Measurements from ENCODE around the gene PTP4A2.
A peak's percentile ranks its signal among the peaks of the same experiment; 100 is the strongest.

PTP4A2 gene

GRCh38 chr1:31883357-31883942 lies 54.7 kb downstream of the PTP4A2 start:
- DNase-seq = no peak

GRCh38 chr1:31881688-31882000 lies 56.5 kb downstream of the PTP4A2 start:
- DNase-seq = no peak

DNA sequence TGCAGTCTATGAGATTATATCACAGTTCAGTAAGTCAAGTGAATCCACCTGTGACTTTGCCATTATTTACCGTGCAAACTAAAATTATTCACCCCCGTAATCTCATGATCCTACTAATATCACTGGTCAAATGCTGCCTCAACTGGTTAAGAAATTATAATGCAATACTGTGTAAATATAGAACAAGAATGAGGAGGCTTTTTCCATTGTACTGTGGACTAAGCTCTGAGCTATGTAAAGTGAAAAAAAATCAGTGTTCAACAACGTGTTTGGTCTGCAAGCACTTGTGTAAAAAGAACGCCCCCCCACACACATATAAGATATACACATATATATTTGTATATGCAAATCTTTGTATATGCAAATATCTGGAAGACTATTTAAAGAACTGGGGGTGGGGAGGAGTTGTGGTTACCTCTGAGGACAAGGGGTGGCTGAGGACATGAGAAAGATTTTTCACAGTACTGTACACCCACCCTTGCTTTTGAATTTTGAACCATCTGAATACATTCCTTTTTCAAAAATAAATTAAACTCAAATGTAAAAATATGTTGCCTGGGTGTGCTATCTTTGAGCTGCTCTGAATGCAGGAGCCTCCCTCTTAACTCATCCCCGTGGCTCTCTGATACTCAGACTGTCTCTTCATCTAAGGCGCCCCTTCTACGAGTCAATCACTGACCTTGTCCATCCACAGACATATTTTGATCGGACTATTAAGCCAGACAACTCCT lies 57.0 kb downstream of the PTP4A2 start:
- DNase-seq = no peak

- no peak for DNase-seq
Observed at GRCh38 chr1:31879981-31880608, 58.1 kb downstream of the PTP4A2 start.

GRCh38 chr1:31878058-31878457 lies 60.1 kb downstream of the PTP4A2 start:
- no peak for DNase-seq

DNA sequence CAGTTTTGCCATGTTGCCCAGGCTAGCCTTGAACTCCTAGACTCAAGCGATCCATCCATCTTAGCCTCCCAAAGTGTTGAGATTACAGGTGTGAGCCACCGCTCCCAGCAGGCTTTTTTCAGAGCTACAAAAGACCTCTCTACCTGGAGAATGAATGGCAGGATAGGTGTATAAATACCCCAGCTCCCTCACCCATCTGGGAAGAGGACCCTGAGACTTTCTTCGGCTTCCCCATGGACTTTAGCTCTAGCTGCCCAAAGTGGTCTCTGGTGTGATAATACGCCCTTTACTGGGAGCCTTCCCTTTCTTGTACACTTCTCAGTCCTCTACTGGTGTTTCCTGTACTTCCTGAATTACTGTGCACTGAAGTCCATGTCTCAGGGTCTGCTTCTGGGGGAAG lies 60.6 kb downstream of the PTP4A2 start:
- no peak for DNase-seq

DNA sequence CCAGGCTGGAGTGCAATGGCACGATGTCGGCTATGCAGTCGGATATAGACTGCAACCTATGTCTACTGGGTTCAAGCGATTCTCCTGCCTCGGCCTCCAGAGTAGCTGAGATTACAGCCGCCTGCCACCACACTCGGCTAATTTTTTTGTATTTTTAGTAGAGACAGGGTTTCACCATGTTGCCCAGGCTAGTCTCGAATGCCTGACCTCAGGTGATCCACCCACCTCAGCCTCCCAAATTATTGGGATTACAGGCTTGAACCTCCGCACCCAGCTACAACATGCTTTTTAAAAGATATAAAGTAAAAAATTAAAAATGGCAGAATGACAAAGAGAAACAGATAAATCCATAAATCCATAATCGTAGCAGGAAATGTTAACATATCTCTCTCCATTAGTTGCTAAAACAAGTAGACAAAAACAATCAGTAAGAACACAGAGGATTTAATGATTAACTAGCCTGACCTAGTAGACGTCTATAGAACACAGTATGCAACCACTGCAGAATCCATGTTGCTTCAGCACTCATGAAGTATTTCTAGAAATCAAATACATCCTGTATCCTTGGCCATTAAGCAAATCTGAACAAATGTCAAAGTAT lies 62.4 kb downstream of the PTP4A2 start:
- DNase-seq = no peak

- no peak for DNase-seq
Observed at GRCh38 chr1:31874942-31875341, 63.2 kb downstream of the PTP4A2 start.

GRCh38 chr1:31872658-31873636 lies 65.2 kb downstream of the PTP4A2 start:
- DNase-seq = peak; percentile 57

DNA sequence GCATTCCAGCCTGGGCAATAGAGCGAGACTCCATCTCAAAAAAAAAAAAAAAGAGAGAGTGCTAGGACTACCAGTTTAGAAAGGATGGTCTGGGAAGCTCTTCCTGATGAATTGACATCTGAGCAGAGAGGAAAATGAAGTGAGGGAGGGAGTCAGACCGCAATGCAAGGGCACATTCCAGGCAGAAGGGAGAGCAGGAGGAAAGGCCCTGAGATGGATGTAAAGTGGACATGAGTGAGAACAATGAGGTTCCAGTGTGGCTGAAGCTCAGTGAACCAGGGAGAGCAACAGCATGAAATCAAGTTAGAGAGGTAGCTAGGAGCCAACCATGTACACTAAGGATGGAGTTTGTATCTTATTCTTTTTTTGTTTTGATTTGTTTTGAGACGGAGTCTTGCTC lies 66.5 kb downstream of the PTP4A2 start:
- no peak for DNase-seq

DNA sequence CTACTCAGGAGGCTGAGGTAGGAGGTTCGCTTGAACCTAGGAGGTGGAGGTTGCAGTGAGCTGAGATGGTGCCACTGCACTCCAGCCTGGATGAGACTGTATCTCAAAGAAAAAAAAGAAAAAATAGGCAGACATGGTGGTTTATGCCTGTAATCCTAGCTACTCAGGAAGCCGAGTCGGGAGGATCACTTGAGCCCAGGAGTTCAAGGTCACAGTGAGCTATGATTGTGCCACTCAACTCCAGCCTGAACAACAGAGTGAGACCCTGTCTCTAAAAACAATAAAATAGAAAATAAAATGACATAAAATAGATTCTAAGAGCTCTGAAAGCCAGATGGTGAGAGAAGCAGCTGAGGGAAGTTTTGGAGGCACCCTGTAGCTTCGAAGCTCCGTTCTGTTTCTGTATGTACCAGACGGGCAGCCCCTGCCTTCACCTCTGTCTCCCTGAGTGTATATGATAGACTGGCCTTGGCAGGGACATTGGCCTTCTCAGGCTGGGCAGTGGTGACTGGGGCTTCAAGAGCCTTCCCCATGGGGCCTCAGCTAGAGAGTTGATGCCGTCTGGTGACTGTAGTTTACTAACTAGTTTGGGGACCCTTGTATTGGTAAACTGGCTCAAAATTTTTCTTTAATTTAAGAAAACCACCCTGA lies 68.0 kb downstream of the PTP4A2 start:
- no peak for DNase-seq

DNA sequence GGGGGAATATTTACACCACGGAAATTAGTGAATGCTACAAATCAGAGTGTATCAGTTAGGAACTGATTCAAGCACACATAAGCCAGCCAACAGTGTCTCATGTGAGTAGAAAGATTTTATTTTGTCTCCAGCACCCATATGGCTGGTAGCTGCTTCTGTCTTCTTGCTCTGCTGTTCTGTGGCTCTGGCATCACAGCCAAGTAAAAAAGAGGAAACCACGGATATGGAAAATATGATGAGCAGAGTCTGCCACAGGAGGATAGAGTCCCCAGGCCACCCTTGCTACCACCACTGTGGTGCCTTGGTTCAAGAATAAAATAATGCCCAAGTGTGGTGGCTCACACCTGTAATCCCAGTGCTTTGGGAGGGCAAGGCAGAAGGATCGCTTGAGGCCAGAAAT lies 68.7 kb downstream of the PTP4A2 start:
- DNase-seq = no peak

GRCh38 chr1:31868862-31869261 lies 69.3 kb downstream of the PTP4A2 start:
- DNase-seq = no peak

DNA sequence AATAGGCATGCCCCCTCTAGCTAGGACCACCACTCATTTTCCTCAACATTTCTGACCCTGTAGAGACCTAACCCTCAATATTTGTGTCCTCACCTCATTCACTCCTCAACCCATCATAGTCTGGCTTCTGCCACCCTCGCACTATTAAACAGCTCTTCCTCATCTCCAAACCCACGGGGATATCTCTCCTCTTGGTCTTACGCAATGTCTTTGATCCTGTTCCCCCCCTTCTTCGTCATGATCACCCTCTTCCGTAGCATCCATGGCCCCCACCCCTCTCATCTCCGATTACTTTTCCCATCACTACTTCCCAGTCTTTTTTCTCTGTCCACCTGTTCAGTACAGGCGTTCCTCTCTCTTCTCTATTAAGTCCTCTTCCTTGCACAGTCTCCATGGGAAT lies 70.6 kb downstream of the PTP4A2 start:
- no peak for DNase-seq

DNA sequence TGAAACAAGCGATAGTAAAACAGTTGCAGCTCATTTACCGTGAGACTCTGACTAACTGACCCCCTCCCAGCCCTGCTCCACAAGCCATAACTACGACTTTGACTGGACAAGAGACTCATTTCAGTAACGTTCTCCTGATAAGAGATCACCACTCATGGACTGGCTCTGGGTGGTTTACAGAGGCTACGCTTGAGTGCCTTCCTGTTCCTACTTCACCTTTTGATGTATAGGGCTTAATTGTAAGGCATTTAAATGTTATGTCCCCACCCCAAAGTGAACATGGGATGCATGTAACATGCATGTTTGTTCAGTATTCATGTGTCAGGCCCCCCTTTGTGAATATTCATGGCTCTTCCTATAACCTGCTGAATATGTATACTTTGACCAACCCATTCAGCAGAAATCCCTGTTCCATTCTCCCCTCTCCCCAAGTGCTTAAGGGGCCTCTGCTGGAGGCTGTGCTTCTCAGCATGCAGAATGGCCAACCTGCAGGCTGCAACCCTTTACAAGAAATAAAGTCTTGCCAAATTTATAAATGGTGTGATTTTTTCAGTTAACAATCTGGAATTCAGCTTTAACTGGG lies 71.6 kb downstream of the PTP4A2 start:
- no peak for DNase-seq

DNA sequence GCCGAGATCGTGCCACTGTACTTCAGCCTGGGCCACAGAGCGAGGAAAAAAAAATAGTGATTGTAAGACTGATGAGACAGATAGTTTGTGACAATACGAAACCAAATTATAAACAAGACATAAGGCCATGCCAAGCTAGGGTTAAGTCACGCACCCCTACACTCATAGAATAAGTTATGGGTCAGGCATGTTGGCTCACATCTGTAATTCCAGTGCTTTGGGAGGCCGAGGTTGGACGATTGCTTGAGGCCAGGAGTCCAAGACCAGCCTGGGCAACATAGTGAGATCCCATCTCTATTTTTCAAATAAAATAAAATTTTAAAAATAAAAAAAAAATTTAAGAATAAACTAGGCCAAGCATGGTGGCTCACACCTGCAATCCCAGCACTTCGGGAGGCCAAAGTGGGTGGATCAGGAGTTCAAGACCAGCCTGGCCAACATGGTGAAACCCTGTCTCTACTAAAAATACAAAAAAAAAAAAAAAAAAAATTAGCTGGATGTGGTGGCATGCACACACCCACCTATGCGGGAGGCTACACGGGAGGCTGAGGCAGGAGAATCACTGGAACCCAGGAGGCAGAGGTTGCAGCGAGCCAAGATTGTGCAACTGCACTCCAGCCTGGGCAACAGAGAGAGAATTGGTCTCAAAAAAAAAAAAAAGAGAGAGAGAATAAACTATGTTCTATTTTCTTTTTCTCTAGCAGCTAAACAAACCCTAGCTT lies 72.3 kb downstream of the PTP4A2 start:
- DNase-seq = no peak

DNA sequence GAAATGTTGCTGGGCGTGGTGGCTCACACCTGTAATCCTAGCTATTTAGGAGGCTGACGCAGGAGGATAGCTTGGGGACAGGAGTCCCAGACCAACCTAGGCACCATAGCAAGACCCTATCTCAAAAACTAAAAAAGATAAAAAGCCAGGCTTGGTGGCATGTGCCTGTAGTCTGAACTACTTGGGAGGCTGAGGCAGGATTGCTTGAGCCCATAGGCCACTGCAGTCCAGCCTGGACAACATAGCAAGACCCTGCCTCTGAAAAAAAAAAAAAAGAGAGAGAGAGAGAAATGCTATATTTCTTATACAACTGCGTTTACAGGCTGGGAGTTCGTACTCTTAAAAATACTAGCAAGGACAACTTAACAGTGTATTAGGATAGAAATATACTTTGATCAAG lies 76.1 kb downstream of the PTP4A2 start:
- no peak for DNase-seq

DNA sequence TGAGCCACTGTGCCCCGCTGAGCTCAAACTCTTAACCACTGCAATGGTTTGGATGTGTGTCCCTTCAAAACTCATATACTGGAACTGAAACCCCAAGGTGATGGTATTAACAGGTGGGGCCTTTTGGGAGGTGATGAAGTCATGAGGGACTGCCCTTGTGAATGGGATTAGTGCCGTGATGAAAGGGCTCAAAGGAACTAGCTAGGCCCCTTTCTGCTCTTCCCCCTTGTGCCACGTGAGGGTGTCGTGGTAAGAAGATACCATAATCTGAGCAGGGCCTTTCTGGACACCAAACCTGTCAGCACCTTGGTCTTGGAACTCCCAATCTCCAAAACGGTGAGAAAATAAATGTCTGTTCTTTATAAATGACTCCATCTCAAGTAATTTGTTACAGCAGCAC lies 76.8 kb downstream of the PTP4A2 start:
- DNase-seq = no peak

DNA sequence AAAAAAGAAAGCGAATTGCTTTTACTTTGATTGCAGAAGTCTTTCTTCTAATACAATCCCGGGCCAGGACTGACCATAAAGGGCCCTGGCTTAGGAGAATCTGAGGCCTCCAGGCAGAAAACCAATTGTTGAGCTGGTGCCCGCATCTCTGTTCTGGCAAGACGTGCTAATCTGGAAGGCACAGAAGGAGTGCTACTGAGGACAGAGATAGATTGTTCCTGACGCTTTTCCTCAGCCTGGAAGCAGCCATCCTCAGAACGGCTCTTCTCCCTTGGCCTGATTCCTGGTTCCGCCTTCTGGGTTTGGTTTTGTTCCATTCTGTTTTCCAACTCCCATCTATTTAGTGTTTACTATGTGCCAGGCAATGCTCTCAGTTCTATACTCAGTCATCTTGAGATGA lies 77.6 kb downstream of the PTP4A2 start:
- no peak for DNase-seq

DNA sequence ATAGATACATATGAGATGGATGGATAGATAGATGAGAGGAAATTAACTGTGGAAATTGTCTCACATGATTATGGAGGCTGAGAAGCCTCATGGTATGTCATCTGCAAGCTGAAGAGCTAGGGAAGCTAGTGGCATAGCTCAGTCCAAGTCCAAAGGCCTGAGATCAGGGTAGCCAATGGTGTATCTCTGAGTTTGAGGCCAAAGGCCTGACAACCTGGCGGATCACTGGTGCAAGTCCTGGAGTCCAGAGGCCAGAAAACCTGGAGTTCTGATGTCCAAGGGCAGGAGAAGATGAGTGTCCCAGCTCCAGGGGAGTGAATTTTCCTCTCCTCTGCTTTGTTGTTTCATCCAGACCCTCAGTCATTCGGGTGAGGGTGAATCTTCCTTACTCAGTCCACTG lies 78.4 kb downstream of the PTP4A2 start:
- DNase-seq = no peak

- no peak for DNase-seq
Observed at GRCh38 chr1:31859044-31859443, 79.1 kb downstream of the PTP4A2 start.

All from CD4-positive, alpha-beta T cell treated with Interleukin-10 for 1 hour (primary cell).